HG03095 (cell line): Measurements from ENCODE around the gene PCNX1.

ENCODE experiments used
- ATAC-seq: cut with Tn5 transposase; IDR thresholded peaks from one replicate; pipeline ENCODE4 v1.9.1; 2021; ENCODE audit warnings: moderate library complexity; ENCODE audit not compliant: unreplicated experiment

Gene PCNX1

GRCh38 chr14:71070169-71070568, 162.9 kb downstream of the PCNX1 start:
- no peak for ATAC-seq

DNA sequence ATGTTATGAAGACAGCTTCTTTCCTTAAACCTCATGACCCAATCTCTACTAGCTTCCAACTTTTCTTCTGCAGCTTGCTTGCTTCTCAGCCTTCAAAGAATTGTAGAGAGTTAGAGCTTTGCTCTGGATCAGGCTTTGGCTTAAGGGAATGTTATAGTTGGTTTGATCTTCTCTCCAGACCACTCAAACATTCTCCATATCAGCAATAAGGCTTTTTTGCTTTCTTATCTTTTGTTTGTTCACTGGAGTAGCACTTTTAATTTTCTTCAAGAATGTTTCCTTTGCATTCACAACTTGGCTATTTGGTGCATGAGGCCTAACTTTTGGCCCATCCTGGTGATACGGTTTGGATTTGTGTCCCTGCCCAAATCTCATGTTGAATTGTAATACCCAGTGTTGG, 163.8 kb downstream of the PCNX1 start:
- no peak for ATAC-seq

GRCh38 chr14:71076462-71077092, 169.3 kb downstream of the PCNX1 start:
- no peak for ATAC-seq

GRCh38 chr14:71078500-71078899, 171.2 kb downstream of the PCNX1 start:
- no peak for ATAC-seq

DNA sequence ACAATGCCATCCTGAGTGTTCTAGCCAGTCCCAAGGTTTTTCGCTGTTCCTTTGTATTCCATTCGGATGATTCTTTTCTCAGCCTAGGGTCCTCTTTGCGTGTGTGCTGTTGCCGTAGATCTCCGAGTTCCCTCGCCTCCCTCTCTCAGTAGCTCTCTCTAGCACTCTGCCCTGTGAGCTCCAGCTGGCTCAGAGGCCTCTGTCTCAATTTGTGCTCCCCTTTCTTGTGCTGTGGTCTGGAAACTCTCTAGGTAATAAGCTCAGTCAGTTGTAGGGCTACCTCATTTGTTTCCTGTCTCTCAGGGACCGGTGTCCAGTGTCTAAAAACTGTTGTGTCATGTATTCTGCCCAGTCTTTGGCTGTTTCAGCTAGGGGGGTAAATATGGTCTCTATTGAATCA, 179.3 kb downstream of the PCNX1 start:
- ATAC-seq, result no peak

- ATAC-seq, result no peak
Measured at GRCh38 chr14:71089971-71090370, 182.7 kb downstream of the PCNX1 start.

GRCh38 chr14:71094722-71095121, 187.5 kb downstream of the PCNX1 start:
- ATAC-seq, result no peak

DNA sequence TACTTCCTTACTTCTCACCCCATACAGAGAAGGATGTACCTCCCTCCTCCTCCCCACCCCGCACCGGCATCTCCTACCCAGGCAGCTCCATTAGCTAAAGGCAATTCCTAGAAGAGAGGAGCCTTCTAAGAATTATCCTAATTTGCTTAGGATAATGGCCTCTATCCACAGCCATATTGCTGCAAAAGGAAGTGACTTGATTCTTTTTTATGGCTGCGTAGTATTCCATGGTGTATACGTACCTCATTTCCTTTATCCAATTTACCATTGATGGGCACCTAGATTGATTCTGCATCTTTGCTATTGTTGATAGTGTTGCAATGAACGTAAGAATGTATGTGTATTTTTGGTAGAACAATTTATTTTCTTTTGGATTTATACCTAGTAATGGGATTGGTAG, 189.7 kb downstream of the PCNX1 start:
- no peak for ATAC-seq

- no peak for ATAC-seq
Measured at GRCh38 chr14:71103662-71104484, 196.6 kb downstream of the PCNX1 start.

DNA sequence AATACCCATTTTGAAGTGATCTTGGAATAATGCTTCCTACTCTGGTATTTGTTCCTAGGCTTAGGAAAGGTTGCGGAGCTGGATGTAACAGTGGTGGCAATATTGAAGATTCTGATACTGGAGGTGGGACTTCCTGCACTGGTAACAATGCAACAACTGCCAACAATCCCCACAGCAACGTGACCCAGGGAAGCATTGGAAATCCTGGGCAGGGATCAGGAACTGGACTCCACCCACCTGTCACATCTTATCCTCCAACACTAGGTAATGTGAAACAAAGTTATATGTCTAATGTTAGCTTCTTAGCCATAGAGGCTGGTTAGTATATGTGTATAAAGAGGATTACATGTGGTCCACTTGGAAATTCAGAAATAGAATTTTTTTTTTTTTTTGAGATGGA, 197.9 kb downstream of the PCNX1 start:
- no peak for ATAC-seq

GRCh38 chr14:71107921-71108320, 200.7 kb downstream of the PCNX1 start:
- no peak for ATAC-seq

- no peak for ATAC-seq
Measured at GRCh38 chr14:71108398-71109119, 201.3 kb downstream of the PCNX1 start.

GRCh38 chr14:71113376-71113775, 206.1 kb downstream of the PCNX1 start:
- ATAC-seq, result no peak

GRCh38 chr14:71114565-71114964, 207.3 kb downstream of the PCNX1 start:
- no peak for ATAC-seq

GRCh38 chr14:71115306-71115705, 208.0 kb downstream of the PCNX1 start:
- no peak for ATAC-seq

DNA sequence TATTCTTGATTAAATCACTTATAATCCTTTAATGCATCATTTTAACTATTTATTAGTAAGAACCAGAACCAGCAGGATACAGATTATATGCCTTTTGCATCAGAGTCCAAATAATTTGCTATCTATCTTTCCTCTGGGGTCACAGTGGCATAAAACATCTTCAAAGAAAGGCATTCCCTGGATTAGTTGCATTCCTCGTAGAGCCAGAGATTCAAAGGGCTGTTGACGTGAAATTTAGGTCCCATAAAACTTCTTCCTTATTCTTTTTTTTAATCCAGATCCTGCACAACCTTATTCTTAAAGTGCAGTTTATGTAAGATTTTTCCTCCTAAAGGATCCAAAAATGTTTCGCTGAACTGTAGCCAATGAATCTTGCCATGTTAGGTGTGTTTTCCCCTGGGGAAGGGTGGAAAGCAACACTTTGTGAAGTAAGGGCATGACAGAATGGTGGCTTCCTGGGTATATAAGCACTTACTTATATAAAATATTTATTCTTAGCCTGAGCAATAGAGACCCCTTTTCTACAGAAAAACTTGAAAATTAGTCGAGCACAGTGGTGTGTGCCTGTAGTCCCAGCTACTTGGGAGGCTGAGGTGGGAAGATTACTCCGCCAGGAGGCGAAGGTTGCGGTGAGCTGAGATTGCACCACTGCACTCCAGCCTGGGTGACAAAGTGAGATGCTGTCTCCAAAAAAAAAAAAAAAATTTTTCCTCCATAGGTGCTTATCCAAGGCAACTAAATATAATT, 208.7 kb downstream of the PCNX1 start:
- ATAC-seq, result no peak

- ATAC-seq, result peak; percentile 50
Measured at GRCh38 chr14:71116568-71117122, 209.4 kb downstream of the PCNX1 start.

- no peak for ATAC-seq
Measured at GRCh38 chr14:71117839-71118743, 210.8 kb downstream of the PCNX1 start.

DNA sequence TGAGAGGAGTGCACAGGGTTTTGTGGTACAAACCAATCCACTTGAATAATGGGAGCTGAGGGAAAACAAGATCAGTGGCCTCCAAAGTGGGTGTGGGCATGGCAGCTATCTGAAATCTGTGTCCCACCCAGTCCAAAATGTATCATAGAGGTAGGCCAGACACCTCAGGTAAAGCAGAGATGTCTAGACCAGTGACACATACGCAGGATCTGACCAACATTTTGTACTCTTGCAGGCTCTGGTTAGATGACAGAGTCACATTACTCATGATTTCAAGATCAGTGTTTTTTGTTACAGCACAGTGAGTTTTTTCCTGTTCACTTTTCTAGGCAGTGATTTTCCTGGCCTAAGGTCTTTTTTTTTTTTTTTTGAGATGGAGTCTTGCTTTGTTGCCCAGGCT, 211.8 kb downstream of the PCNX1 start:
- no peak for ATAC-seq

DNA sequence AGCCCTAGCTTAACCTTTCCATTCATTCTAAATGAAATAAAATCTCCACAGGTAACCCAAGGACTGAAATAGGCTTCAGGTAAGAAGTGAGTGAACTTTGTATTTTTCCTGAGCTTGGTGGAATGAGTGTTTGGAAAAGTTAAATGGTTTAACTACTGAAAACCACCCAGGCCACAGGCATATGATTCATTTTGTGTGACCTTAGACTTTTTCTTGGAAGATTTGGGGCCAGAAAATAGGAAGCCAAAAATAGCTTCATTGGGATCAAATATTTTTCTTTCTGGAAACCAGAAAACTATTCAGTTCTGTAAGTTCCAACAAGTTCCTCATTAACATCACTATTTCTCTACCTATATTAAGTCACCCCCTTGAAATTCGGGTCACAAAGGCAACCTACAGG, 212.6 kb downstream of the PCNX1 start:
- ATAC-seq, result no peak
